Fibroblast of upper back skin (primary cell): ENCODE measurements around the gene CCDC12.
A peak's percentile ranks its signal among the peaks of the same experiment; 100 is the strongest.

Experiments used
- DNase-seq: peaks from one replicate; pipeline ENCODE4 v3.0.0-alpha.2; 2013

CCDC12 gene

GRCh38 chr3:46995901-46996562, 19.5 kb upstream of the CCDC12 start:
- no peak for DNase-seq

- no peak for DNase-seq
Measured at GRCh38 chr3:46994801-46995731, 18.5 kb upstream of the CCDC12 start.

- no peak for DNase-seq
Measured at GRCh38 chr3:46993986-46994385, 17.4 kb upstream of the CCDC12 start.

- no peak for DNase-seq
Measured at GRCh38 chr3:46993292-46993691, 16.7 kb upstream of the CCDC12 start.

- DNase-seq = no peak
Measured at GRCh38 chr3:46992231-46992630, 15.7 kb upstream of the CCDC12 start.

- DNase-seq = no peak
Measured at GRCh38 chr3:46991406-46992165, 15.0 kb upstream of the CCDC12 start.

GRCh38 chr3:46990573-46991374, 14.2 kb upstream of the CCDC12 start:
- DNase-seq = no peak

GRCh38 chr3:46989146-46989810, 12.7 kb upstream of the CCDC12 start:
- DNase-seq = no peak

- DNase-seq = no peak
Measured at GRCh38 chr3:46988616-46989015, 12.1 kb upstream of the CCDC12 start.

- DNase-seq = peak; percentile 26
Measured at GRCh38 chr3:46987743-46988401, 11.3 kb upstream of the CCDC12 start.

- DNase-seq = no peak
Measured at GRCh38 chr3:46987319-46987742, 10.8 kb upstream of the CCDC12 start.

- no peak for DNase-seq
Measured at GRCh38 chr3:46986782-46987310, 10.3 kb upstream of the CCDC12 start.

GRCh38 chr3:46986055-46986730, 9.6 kb upstream of the CCDC12 start:
- no peak for DNase-seq

GRCh38 chr3:46985588-46985987, 9.0 kb upstream of the CCDC12 start:
- DNase-seq = no peak

GRCh38 chr3:46984591-46985459, 8.3 kb upstream of the CCDC12 start:
- no peak for DNase-seq

- DNase-seq = no peak
Measured at GRCh38 chr3:46982546-46982945, 6.0 kb upstream of the CCDC12 start.

GRCh38 chr3:46981932-46982471, 5.5 kb upstream of the CCDC12 start:
- no peak for DNase-seq

GRCh38 chr3:46979958-46980497, 3.5 kb upstream of the CCDC12 start:
- DNase-seq = no peak
